Measurements from ENCODE around the gene UNC80. TPM values are rescaled to one million over a fixed set of nuclear protein-coding genes. Genes with fewer than 3 reads are reported as not detected.

The UNC80 gene
- polyA plus RNA-seq, 3 donors = 1.3 to 2.6 (median 2.0) TPM

DNA sequence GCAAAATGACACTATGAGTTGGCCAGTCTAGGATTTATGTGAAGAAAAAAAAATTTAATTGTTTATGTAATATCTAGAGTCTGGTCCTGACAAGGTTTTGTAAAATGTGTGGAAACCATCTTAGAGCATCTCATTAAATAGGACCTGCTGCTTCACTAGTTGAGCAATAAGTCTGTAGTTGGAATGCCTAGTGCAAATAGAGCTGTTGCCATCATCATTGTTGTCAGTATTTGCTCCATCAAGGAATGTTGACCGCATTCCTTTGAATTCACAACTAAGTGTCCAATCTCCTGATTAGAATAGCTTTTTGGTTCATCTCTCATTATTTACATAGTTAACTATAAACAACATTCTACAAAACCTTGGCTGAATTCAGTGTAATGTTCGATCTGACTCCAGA is 198.6 kb downstream of the UNC80 start:
- DNase-seq = no peak

DNA sequence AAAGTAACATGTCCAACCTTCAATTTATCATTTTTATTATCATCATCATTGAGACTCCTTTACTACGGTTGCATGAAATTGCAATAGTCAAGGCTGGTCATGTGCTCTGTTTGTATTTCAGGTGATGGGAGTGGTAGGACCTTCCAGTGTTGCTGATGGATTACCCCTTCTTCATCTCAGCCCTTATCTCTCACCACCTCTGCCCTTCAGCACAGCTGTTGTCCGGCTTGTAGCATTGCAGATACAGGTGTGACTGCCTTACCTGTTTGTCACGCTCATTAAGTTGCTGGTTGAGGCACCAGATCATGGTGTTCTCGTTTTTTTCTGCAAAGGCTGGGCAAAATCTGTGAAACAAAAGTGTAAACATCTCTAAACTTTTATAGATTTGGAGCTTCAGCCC is 199.1 kb downstream of the UNC80 start:
- DNase-seq = no peak

DNA sequence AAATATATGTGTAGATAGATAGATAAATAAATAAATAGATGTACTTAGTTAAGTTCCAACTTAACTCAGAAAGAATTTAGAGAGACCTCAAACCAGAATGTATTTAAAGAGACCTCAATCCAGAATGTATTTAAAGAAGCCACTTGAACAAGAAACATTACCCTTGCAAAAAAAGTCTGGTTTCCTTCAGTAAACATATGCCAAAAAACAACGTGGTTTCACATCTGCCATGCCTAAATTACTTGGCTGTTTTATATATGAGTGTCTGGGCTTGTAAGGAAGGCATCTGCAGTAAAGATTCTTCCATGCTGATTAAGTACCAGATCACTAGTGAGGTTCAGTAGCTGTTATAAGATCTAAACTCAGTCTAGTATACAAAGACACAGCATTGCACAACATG is 201.7 kb downstream of the UNC80 start:
- no peak for DNase-seq

DNA sequence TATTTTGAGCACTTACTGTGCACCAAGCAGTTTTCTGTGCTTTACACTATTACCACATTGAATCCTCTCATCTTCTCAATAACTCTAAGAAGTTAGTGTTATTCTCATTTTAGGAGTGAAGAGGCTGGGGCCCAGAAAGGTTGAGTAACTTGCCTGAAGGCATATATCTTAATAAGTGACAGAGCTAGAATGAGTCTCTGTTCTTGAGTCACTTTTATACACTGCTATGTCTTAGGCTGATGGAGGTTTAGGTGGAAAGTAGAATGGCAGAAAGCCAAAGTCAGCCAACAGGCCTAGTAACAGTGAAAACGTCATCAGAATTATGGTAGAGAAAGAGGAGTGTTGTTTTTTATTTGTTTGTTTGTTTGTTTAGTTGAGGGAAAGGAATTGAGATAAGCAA is 202.9 kb downstream of the UNC80 start:
- DNase-seq = no peak

DNA sequence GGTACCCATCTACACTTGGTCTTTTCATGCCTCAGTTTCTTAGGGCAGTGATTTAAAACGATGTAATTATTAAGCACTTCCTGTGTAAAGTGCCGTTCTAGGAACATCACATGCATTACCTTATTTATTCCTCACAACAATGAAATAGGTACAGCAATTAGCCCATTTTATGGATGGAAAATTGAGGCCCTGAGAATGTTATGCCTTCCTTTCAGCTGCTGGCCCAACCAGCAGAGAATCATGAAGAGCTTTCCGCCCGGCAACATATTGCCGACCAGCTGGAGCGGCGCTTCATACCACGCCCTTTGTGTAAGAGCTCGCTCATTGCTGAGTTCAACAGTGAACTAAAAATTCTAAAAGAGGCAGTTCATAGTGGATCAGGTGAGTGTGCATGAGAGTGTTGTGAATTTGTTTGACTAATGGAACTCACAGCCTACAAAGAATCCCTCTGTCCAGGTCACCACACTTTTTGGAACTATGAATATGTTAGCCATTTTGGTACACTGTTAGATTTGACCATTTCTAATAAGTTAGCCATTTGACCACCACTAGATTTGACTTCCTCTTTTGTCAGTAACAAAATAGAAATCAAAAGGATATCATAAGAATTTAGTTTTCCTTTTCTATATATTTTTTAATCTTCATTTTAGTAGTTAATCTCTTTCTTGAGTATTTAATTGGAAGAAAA is 205.2 kb downstream of the UNC80 start:
- no peak for DNase-seq

DNA sequence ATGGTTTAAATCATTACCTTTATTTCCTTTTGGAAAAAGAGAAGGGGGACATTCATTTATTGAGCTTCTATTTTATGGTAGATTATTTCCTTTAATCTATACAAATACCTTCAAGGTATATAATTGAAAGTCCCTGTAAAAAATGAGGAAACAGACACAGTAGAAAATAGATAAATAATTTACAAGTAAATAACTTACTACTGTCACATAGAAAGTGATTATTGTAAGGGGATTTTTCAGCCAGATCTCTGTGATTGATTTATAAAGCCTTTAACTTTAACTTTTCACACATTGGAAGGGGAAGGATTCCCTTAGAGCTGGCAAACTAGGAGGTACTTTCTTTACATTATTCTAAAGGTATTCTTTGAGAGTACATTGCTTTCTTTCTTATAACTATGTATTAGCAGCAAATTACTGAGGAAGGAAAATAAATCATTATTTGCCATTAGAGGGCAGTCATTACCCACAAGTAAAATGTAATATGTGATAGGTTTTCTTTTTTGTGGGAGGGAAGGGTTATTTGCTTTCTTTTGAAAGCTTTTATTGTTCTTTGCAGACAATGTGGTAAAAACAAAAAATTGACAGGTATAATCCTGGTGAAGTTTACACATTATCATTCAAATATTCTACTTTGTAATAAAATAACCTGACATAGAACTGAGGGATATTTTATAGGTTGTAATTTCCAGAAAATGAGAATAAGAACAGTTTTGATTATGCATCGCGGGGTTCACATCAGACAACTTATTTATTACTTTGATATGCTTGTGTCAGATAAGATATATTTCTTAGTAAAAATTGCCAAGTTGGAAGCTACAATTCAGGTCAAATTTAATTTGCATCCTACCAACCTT is 206.0 kb downstream of the UNC80 start:
- DNase-seq = peak; percentile 28

DNA sequence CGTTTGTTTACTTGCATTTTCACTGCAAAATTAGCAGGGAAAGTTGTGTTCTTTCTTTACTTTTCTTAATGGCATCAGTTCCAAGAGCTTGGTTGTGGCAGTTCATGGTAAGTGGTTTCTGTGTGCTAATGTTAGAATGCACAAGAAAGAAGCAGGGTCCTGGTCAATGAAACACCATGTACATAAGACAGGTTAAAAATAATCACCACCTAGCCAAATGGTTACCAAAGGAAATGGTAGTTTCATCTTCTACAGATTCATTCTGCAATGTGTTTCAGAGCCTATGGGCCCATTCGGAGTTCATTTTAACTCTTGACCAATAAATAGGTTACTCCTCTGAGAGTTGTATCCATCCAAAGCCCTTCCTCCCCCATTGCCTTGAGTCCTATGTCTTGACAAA is 212.7 kb downstream of the UNC80 start:
- no peak for DNase-seq

DNA sequence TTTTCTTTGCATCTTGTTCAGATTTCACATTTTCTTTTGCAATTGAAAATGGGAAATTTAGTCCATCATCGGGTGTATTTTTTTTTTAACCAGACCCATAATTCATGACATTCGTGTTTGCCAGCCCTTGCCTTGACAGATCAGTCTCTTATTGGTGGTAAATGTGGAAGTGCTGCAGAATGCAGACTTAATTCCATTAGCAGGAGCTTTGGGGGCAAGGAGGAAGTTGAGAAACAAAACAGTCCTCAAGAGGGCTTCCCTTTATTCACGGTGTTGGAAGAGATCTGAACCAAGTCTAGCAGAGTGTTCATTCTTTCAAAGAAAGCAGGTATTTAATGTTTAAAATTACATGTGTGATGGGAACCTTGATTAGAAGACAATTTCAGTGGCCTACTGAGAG is 214.2 kb downstream of the UNC80 start:
- no peak for DNase-seq

DNA sequence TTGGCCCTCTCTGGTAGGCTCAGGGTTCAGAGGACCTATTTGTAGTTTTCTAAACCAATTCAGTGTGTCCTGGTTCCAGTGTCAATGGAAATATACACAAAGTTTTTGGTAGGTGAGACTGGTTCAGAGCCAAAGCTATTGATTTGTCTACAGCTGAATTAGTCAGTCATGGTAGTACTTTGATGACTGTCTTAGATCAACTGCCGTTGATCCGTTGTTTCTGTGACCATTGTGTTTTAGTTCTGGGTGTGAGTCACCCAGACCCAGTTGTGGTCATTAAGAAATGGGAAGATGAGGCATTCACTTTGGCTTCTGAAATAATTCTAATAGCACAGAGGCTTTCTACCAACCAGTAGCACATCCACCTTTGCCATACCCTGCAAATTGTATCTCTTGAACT is 214.8 kb downstream of the UNC80 start:
- DNase-seq = no peak

DNA sequence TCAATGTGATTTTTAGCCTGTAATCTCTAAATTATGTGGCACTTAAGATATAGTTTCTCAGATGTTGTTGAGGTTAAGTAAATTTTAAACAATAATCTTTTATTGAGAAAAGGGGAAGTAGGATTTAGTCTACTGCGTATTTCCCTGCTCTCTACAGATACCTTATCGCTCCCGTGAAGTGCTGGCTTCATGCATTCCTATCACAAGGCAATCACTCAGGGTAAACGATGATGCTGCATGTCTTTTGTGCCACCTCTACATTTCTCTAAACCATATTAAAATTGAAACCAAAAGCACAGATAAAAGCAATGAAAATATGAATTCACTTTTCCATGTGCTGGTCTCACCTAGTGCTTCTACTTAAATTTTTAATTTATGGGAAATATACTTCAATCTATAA is 216.4 kb downstream of the UNC80 start:
- no peak for DNase-seq

DNA sequence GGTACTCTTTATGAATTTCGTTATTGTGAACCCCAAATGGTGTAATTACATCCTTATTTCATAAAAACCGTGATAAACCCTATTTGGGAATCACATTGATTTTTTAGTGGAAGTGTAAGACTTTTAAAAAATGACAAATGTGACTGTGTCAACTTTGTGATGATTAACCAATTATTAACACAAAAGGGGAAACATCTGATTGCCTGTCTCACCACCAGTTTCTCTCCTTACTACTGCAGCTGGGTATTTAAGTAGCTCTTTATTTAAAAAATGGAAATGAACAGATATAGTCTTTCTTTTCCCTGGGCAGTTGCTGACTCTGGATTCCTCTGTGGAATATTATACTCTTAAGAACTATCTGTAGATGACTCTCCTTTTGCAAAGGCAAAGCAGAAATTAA is 219.2 kb downstream of the UNC80 start:
- no peak for DNase-seq

DNA sequence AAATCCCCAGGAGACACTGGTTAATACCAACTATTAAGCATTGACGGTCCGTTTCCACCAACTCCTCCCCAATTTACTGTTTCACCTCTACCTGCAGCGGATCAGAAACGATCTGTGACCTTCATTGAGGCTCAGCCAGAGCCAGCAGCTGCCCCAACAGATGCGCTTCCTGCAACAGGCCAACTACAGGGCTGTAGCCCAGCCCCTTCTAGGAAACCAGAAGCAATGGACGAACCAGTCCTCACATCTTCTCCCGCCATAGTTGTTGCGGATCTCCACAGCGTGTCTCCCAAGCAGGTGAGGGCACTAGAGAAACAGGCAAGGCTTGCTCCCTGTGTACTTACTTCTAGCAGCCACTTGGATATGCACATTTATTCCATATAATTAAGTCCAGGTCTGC is 222.3 kb downstream of the UNC80 start:
- no peak for DNase-seq

DNA sequence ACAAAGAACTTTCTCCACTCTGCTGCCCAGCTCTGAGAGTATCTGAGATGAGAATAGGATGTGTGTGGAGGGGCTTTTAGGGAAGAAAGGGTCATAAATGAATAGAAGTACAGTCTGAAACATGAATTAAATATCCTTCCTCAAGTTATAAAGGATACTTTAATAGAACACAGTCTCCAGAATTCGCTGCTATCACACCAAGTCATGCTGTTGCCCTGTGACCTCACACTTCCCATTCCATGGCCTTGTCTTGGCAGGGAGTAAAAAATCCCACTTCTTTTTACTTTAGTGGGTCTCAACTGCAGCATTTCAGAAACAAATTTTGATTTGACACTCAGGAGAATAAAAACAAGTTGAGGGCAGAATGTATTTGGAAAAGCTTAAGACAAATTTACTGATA is 227.0 kb downstream of the UNC80 start:
- DNase-seq = no peak

DNA sequence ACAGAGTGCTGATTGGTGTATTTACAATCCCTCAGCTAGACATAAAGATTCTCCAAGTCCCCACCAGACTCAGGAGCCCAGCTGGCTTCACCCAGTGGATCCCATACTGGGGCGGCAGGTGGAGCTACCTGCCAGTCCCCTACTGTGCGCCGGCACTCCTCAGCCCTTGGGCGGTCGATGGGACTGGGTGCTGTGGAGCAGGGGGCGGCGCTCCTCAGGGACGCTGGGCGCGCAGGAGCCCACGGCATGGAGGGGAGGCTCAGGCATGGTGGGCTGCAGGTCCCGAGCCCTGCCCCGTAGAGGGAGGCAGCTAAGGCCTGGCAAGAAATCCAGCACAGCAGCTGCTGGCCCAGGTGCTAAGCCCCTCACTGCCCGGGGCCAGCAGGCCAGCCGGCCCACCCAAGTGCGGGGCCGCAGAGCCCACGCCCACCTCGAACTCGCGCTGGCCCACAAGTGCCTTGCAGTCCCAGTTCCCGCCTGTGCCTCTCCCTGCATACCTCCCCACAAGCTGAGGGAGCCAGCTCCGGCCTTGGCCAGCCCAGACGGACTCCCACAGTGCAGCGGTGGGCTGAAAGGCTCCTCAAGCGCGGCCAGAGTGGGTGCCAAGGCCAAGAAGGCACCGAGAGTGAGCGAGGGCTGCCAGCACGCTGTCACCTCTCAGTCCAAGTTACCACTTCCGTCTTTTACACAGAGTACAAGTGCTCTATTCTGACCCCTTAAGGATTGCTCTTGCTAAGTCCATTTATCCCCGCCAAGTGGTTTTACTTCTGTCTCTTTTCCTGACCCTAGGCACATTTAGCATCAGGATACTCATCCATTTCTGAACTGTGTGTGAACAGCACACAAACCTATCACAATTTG is 229.1 kb downstream of the UNC80 start:
- DNase-seq = no peak

DNA sequence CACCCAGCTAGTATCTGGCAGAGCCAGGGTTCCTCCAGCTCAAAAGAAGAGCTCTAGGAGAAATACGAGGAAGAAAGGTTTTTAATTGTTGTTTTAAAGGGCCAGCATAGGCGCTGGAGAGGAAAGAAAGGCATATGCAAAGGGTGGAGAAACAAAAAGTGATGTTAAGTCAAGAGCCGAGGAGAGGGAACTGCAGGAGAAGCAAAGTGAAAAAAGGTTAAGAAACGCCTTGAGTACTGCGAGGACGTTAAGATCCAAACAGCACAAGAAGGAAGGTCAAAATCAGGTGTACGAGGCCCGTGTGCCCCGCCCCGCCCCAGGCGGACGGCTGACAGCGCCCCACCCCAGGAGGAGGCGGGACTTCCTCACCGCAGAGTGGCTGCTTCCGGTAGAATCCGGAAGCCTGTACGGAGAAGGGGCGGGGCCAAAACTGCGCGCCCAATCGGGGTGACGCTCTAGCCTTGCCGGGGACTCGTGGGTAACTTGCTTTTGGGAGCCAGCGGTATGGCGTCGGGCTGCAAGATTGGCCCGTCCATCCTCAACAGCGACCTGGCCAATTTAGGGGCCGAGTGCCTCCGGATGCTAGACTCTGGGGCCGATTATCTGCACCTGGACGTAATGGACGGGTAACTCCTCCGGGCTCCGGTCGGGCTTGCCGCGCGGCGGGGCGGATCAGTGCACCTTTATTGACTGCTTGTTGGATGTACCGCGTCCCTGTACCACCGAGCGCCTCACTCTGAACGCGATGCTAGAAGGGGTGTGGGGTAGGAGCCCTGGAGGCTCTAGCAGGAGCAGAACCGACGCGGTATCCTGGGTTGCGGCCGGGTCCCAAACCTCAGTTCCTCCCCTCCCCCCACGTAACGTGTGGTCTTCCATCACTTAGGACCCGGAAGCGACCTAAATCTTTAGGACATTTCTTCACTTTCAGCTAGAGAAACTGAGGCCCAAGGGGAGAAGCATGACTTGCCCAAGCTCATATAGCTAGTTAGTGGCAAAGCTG is 230.8 kb downstream of the UNC80 start, which contains the start of gene RPE:
RPE (plus strand) TSS at position 481 of the 1,000 bp plus-strand sequence; CDS start at position 505, 24 bp downstream.
- DNase-seq = peak; percentile 94

DNA sequence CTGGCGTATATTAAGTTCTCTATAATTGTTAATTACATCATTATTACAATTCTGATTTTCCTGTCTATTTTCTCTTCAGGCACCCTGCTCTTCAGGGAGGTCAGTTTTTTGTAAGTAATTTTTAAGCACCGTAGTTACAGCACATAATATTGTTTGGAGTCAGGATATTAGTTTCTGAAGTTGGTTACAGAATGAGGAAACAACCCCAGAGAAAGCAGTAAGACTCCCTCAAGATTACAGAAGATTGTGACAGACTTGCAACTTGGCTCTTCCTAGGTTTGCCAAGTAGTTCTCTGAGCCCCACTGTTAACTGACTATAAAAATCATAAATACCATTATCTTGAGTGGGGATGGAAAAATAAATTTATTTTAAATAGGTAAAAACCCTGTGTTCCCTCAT is 231.7 kb downstream of the UNC80 start:
- no peak for DNase-seq

DNA sequence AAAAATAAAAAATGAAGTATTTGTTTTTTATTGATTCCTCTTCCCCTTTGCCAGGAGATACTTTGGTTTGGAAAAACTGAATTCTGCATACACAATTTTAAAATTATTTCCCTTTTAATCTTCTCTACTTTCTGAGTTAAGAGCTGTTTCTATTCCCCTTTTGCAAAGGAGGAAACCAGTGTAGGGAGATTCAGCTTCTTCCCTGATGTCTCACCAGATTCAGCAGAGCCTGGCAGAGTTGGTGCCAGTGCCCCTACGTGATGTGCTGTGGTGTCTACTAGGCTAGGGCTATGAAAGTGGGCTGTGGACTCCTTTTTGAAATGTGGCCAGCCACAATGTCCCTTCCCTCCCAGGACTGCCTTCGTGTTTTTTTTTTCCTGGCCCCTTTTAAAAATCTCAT is 233.2 kb downstream of the UNC80 start:
- DNase-seq = no peak

DNA sequence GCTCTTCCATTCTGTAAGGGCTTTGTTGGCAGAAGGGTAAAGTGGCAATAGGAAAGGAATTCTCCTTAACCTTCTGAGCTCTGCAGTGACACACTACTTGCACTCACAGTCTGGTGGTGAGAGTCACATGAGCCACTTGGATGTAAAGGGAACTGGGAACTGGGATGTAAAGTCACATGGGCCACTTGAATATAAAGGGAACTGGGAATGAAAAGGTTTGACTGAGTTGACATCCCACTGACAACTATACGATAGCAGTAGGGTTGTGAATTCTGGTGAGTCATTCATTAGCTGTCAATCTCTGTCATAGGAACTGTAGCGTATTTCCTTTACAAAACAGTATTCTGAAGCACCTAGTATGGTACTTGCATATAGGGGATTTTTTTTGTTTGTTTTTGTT is 236.3 kb downstream of the UNC80 start:
- DNase-seq = no peak

DNA sequence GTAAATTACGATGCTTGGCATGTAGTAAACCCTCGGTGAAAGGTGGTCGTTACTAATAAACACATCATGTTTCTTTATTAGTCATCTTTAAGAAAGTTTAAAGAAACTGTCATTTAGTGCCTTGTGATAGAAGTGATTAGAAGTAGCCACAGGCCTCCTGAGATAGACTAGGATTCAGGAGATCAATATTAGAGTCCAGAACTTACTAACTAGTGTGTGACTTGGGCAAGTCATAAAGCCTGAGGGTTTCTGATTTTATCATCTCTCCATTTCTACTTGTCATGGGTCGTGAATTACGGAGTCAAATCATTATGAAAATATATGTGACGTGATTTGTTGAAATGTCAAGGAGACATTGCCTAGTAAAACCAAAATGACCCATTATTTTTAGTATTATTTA is 237.5 kb downstream of the UNC80 start:
- no peak for DNase-seq

DNA sequence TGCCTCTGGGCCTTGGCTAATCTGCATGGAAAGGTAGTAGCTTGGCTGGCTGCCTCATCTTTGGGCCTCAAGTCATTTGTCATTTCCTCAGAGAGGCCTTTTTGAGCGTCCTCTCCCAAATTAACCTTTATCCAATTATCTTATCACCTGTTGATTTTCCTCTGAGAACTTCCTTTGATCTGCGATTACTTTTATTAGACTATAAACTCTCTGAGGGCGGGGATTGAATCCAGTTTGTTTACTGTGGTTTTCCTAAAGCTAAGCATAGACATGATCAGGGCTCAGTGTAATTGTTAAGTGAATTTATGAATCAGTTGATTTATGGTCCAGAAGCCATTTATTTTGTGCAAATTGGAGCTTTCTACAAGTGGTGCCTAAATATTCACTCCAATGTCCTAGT is 238.3 kb downstream of the UNC80 start:
- no peak for DNase-seq

DNA sequence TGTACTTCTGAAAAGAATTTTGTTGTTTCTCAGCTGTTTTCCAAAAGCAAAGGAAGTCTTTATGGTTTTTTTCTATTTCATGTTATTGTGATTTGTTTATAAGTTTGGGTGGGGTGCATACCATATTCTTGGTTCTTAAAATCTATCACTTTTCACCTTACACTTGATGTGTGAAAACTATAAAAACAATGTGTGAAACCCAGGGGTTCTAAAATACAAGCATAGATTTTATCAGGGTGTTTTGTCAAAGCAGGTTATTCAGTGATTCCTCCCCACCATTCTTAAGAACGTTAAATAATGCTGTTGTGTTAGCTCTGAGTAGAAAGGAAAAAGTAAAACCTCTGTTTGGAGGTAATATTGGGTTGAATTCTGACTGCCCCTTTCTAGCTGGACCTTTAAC is 248.5 kb downstream of the UNC80 start:
- DNase-seq = no peak
